A673 (cell line): Measurements from ENCODE around the gene RASL12. TPM values are rescaled to one million over a fixed set of nuclear protein-coding genes. Genes with fewer than 3 reads are reported as not detected.

ENCODE experiments used
- BruUV-seq: library from RNA; stranded (reverse); fragments of 400-500 nt; replicated peaks from 2 replicates; lab custom pipeline; 2021; lab: Mats Ljungman, UMichigan
- CTCF ChIA-PET: fragments of 300-600 bp; sonication (Branson Sonifier 250); formaldehyde crosslinking; loops from one replicate; lab custom pipeline; 2022; ENCODE audit warnings: antibody characterized with exemption; lab: Charles Lee
- POLR2A ChIA-PET: fragments of 300-600 bp; sonication (Branson Sonifier 250); formaldehyde crosslinking; loops from one replicate; lab custom pipeline; 2022; ENCODE audit warnings: antibody characterized with exemption; ENCODE audit not compliant: low non-redundant PET; lab: Charles Lee
- DNase-seq: peaks from one replicate; pipeline ENCODE4 v3.0.0-alpha.2; 2015; ENCODE audit warnings: low spot score
- H3K27ac ChIP-seq: fragments of 200-600 bp; sonication (generic); 2 replicates; pipeline ENCODE4 v1.5.1; 2016; ENCODE audit warnings: mixed run types, low read depth, mild to moderate bottlenecking, mixed read lengths, antibody characterized with exemption, low read length; ENCODE audit not compliant: poor library complexity, severe bottlenecking
- H3K27me3 ChIP-seq: fragments of 200-600 bp; sonication (generic); replicated peaks from 2 replicates; pipeline ENCODE4 v1.6.1; 2017; ENCODE audit warnings: mixed run types, low read depth, mild to moderate bottlenecking, mixed read lengths, antibody characterized with exemption, low read length; ENCODE audit not compliant: insufficient read depth, poor library complexity
- H3K36me3 ChIP-seq: fragments of 200-600 bp; sonication (generic); 2 replicates; pipeline ENCODE4 v1.6.1; 2016; ENCODE audit warnings: mixed run types, mild to moderate bottlenecking, mixed read lengths, antibody characterized with exemption, low read length; ENCODE audit not compliant: insufficient read depth, poor library complexity, severe bottlenecking
- H3K4me1 ChIP-seq: fragments of 200-600 bp; sonication (generic); 2 replicates; pipeline ENCODE4 v1.6.1; 2017; ENCODE audit warnings: mixed run types, mild to moderate bottlenecking, mixed read lengths, antibody characterized with exemption, low read length; ENCODE audit not compliant: insufficient read depth, poor library complexity, severe bottlenecking
- H3K4me3 ChIP-seq: fragments of 200-600 bp; sonication (generic); 2 replicates; pipeline ENCODE4 v1.5.1; 2016; ENCODE audit warnings: low read depth, mixed run types, mild to moderate bottlenecking, mixed read lengths, low read length; ENCODE audit not compliant: poor library complexity, severe bottlenecking
- H3K9me3 ChIP-seq: fragments of 200-600 bp; sonication (generic); 2 replicates; pipeline ENCODE4 v1.6.1; 2016; ENCODE audit warnings: mixed run types, low read depth, mild to moderate bottlenecking, mixed read lengths, antibody characterized with exemption, low read length; ENCODE audit not compliant: poor library complexity, severe bottlenecking
- CTCF ChIP-seq: fragments of 300-800, 200-600 bp; sonication (generic); conservative IDR thresholded peaks from 2 replicates; pipeline ENCODE4 v1.5.1; 2017; ENCODE audit warnings: low read depth, mild to moderate bottlenecking, antibody characterized with exemption, low read length, moderate library complexity, mixed read lengths
- EZH2 ChIP-seq: fragments of 200-600 bp; sonication (generic); IDR thresholded peaks from 2 replicates; pipeline ENCODE4 v1.6.1; 2017; ENCODE audit warnings: borderline replicate concordance, low read depth, mild to moderate bottlenecking, mixed read lengths, antibody characterized with exemption, low read length; ENCODE audit not compliant: poor library complexity, severe bottlenecking
- intact Hi-C: fragments of 100-400 bp; cut with micrococcal nuclease; formaldehyde crosslinking; loops from one replicate; pipeline ENCODE4 v1.10.0; 2022; ENCODE audit not compliant: unreplicated experiment
- total RNA-seq: library from RNA; stranded (reverse); gene quantifications from 2 replicates; pipeline ENCODE4 v1.2.3, GENCODE V29; 2021

The RASL12 gene
- total RNA-seq, 1 experiment from 2014 or later = 0.69 TPM

GRCh38 chr15:65102912-65103311, 35.1 kb upstream of the RASL12 start:
- POLR2A ChIA-PET = no interaction called here
- H3K4me3 ChIP-seq = no peak overlapping the region

GRCh38 chr15:65101891-65102708, 34.3 kb upstream of the RASL12 start:
- BruUV-seq = no TSS peak
- no peaks in the 10 kb centered on the region for H3K9me3 ChIP-seq
- H3K36me3 ChIP-seq = peaks cover 5% of the 10 kb centered on the region
- intact Hi-C loops = loop anchor here (1.0 kb wide), 2 partner anchors 48 to 69 kb away; no protein-coding TSS in a partner anchor
- no peak overlapping the region for H3K4me3 ChIP-seq
- H3K27ac ChIP-seq = no peak overlapping the region
- H3K27me3 ChIP-seq = no peaks in the 10 kb centered on the region
- ChIA-PET POLR2A (no interaction called here), CTCF (interaction anchor here (0.6 to 1.7 kb wide), 13 partner anchors 9 to 75 kb away, joined by 3 to 12 read pairs (median 5); no protein-coding TSS in a partner anchor)
- DNase-seq = no peak
- TF ChIP-seq EZH2 = no peak
- TF ChIP-seq CTCF = peak; percentile 9; the same call in 1 of the 2 replicates
- H3K4me1 ChIP-seq = no peaks in the 10 kb centered on the region

More at GRCh38 chr15:65102912-65103311, 35.1 kb upstream of the RASL12 start:
- intact Hi-C loops = no loop called here
- no peaks in the 10 kb centered on the region for H3K4me1 ChIP-seq
- H3K27ac ChIP-seq = no peak overlapping the region
- TF ChIP-seq EZH2 (no peak), CTCF (no peak)
- H3K27me3 ChIP-seq = no peaks in the 10 kb centered on the region
- DNase-seq = no peak
- BruUV-seq = no TSS peak
- H3K9me3 ChIP-seq = no peaks in the 10 kb centered on the region
- peaks cover 5% of the 10 kb centered on the region for H3K36me3 ChIP-seq
- CTCF ChIA-PET = interaction anchor here (1.2 to 1.4 kb wide), 2 partner anchors 16 to 69 kb away, joined by 4 to 6 read pairs; no protein-coding TSS in a partner anchor

DNA sequence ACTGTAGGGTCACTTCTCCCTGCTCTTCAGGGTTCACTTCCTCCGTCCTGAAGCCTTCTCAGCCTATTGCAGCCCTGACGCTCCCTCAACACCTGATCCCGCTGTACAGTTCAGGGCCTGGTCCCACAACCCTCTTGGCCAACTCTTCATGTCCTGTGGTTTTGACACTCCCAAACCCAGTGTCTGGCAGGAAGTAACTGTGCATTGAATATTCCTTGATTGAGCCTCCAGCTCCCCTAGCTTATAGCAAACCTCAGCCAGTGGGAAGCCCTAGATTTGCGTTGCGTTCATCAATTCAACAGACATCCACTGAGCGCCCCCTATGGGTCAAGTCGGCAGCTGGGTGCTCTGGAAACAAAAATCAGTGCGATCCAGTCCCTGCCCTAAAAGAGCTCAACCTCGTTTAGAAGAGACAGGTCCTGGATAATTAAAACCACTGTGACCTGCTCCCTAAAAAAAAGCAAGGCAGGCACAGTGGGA, 33.7 kb upstream of the RASL12 start:
- Histone ChIP-seq H3K9me3 (no peaks in the 10 kb centered on the region), H3K27ac (no peak overlapping the region), H3K4me3 (no peak overlapping the region), H3K36me3 (peaks cover 5% of the 10 kb centered on the region), H3K27me3 (no peaks in the 10 kb centered on the region), H3K4me1 (no peaks in the 10 kb centered on the region)
- BruUV-seq = no TSS peak
- POLR2A ChIA-PET = no interaction called here
- no peak for TF ChIP-seq EZH2
- peak; percentile 96 for TF ChIP-seq CTCF
- CTCF ChIA-PET = interaction anchor here (0.6 to 1.7 kb wide), 12 partner anchors 9 to 75 kb away, joined by 3 to 12 read pairs (median 4); no protein-coding TSS in a partner anchor
- peak; percentile 80 for DNase-seq
- intact Hi-C loops = loop anchor here (1.0 kb wide), 2 partner anchors 47 to 68 kb away; no protein-coding TSS in a partner anchor
